OCI-LY3 (cell line): ENCODE results near the gene UBL5.

Experiments used
- EZH2phosphoT487 ChIP-seq: fragments of 200-600 bp; shearing (Covaris generic); IDR thresholded peaks from 2 replicates; pipeline ENCODE4 v1.6.1; 2018; ENCODE audit warnings: antibody characterized with exemption, mixed run types, low read depth
- TF ChIP-seq, protein P1 (sequence below): fragments of 200-600, 300-600 bp; sonication (generic); IDR thresholded peaks from 2 replicates; pipeline ENCODE4 v1.5.1; 2014; ENCODE audit warnings: antibody characterized with exemption, low read length, low read depth

DNA sequence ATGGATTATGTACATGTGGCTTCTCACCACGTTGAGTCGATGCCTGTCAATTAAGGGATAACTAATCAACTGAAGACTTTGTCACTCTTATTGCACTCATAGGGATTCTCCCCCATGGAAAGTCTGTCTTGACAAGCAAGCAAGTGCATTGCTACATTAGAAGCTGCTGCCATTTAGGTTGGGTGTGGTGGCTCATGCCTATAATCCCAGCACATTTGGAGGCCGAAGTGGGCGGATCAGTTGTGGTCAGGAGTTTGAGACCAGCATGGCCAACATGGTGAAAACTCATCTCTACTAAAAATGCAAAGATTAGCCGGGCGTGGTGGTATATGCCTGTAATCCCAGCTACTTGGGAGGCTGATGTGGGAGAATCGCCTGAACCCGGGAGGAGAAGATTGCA lies 40.9 kb upstream of the UBL5 start:
- TF ChIP-seq, protein P1, sequence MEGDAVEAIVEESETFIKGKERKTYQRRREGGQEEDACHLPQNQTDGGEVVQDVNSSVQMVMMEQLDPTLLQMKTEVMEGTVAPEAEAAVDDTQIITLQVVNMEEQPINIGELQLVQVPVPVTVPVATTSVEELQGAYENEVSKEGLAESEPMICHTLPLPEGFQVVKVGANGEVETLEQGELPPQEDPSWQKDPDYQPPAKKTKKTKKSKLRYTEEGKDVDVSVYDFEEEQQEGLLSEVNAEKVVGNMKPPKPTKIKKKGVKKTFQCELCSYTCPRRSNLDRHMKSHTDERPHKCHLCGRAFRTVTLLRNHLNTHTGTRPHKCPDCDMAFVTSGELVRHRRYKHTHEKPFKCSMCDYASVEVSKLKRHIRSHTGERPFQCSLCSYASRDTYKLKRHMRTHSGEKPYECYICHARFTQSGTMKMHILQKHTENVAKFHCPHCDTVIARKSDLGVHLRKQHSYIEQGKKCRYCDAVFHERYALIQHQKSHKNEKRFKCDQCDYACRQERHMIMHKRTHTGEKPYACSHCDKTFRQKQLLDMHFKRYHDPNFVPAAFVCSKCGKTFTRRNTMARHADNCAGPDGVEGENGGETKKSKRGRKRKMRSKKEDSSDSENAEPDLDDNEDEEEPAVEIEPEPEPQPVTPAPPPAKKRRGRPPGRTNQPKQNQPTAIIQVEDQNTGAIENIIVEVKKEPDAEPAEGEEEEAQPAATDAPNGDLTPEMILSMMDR, result no peak
- TF ChIP-seq EZH2phosphoT487, result no peak
